ENCODE measurements around the gene THBD. TPM values are rescaled to one million over a fixed set of nuclear protein-coding genes. Genes with fewer than 3 reads are reported as not detected.

The THBD gene
- total RNA-seq, 1 donor from 2014 or later, result not detected

- ATAC-seq (ENCODE audit: low read depth), result no peak
- Mint-ChIP-seq H3K27ac (no peak overlapping the region), H3K36me3 (ENCODE audit: low read depth) (no peaks in the 10 kb centered on the region), H3K4me3 (no peak overlapping the region), H3K9me3 (no peaks in the 10 kb centered on the region), H3K4me1 (no peaks in the 10 kb centered on the region), H3K27me3 (no peaks in the 10 kb centered on the region)
- TF ChIP-seq CTCF (IDR thresholded peaks at IDR 0.05), result no peak
- no peak for DNase-seq
- intact Hi-C loops (cut with micrococcal nuclease), result loop anchor here (10.0 kb wide), 1 partner anchor 61 kb away; no protein-coding TSS in a partner anchor
- CTCF ChIA-PET, result no interaction called here
- POLR2A ChIA-PET, result no interaction called here
These were observed 53.5 kb downstream of the THBD start for GRCh38 chr20:22995923-22996322.

Other genes with a start within 250 kb of the THBD start
- not detected in 2 replicates for gene SSTR4, start 14.4 kb downstream of the THBD start, total RNA-seq
- gene CD93, start 36.7 kb upstream of the THBD start, total RNA-seq, result not detected in 2 replicates

All from activated B cell treated with CpG ODN at 0.5 μM for 24 hours (primary cell).